Astrocyte (in vitro differentiated cells and primary cell): ENCODE results near the gene CXADR. TPM values are rescaled to one million over a fixed set of nuclear protein-coding genes. Genes with fewer than 3 reads are reported as not detected.
A peak's percentile ranks its signal among the peaks of the same experiment; 100 is the strongest.

Experiments used
- DNase-seq: peaks from one replicate; pipeline ENCODE4 v3.0.0-alpha.2; 2010; ENCODE audit warnings: low read depth
- FAIRE-seq: peaks from 2 replicates; lab custom pipeline; 2011; peaks lifted over from hg19 to GRCh38; lab: Jason Lieb, UNC
- H2AFZ ChIP-seq: 2 replicates; pipeline ENCODE4 v1.6.0; 2012; ENCODE audit warnings: low read depth, low read length, inconsistent platforms
- H3K27ac ChIP-seq: 2 replicates; pipeline ENCODE4 v1.5.1; 2011; ENCODE audit warnings: low read depth, low read length, inconsistent platforms
- H3K27me3 ChIP-seq: 2 replicates; pipeline ENCODE4 v1.6.0; 2011; ENCODE audit warnings: low read length, inconsistent platforms; ENCODE audit not compliant: insufficient read depth
- H3K36me3 ChIP-seq: 2 replicates; pipeline ENCODE4 v1.5.1; 2011; ENCODE audit warnings: low read length, inconsistent platforms; ENCODE audit not compliant: insufficient read depth
- H3K4me1 ChIP-seq: 2 replicates; pipeline ENCODE4 v1.5.1; 2011; ENCODE audit warnings: low read length, inconsistent platforms; ENCODE audit not compliant: insufficient read depth
- H3K4me2 ChIP-seq: 2 replicates; pipeline ENCODE4 v1.6.0; 2012; ENCODE audit warnings: low read length, inconsistent platforms
- H3K4me3 ChIP-seq: 2 replicates; pipeline ENCODE4 v1.5.1; 2011; ENCODE audit warnings: low read depth, mild to moderate bottlenecking, low read length, inconsistent platforms; ENCODE audit not compliant: insufficient read depth
- H3K79me2 ChIP-seq: 2 replicates; pipeline ENCODE4 v1.6.0; 2012; ENCODE audit warnings: mild to moderate bottlenecking, low read length, inconsistent platforms; ENCODE audit not compliant: insufficient read depth
- H3K9ac ChIP-seq: 2 replicates; pipeline ENCODE4 v1.6.0; 2012; ENCODE audit warnings: mild to moderate bottlenecking, low read length, inconsistent platforms
- H3K9me3 ChIP-seq: 2 replicates; pipeline ENCODE4 v1.5.1; 2012; ENCODE audit warnings: low read depth, mild to moderate bottlenecking, low read length, inconsistent platforms; ENCODE audit not compliant: insufficient read depth
- H4K20me1 ChIP-seq: 2 replicates; pipeline ENCODE4 v1.6.0; 2012; ENCODE audit warnings: low read length, inconsistent platforms; ENCODE audit not compliant: insufficient read depth
- H3K27ac Mint-ChIP-seq: one replicate; pipeline ENCODE4 v1.8.0; 2021; ENCODE audit warnings: mild to moderate bottlenecking, mixed read lengths; ENCODE audit not compliant: unreplicated experiment
- H3K27me3 Mint-ChIP-seq: one replicate; pipeline ENCODE4 v1.8.0; 2021; ENCODE audit warnings: low read depth, mixed read lengths; ENCODE audit not compliant: unreplicated experiment
- H3K36me3 Mint-ChIP-seq: one replicate; pipeline ENCODE4 v1.8.0; 2021; ENCODE audit warnings: low read depth, mixed read lengths; ENCODE audit not compliant: unreplicated experiment
- H3K4me1 Mint-ChIP-seq: one replicate; pipeline ENCODE4 v1.8.0; 2021; ENCODE audit warnings: low read depth, mixed read lengths; ENCODE audit not compliant: unreplicated experiment
- H3K4me3 Mint-ChIP-seq: one replicate; pipeline ENCODE4 v1.8.0; 2021; ENCODE audit warnings: mild to moderate bottlenecking, moderate library complexity, mixed read lengths; ENCODE audit not compliant: unreplicated experiment
- H3K9me3 Mint-ChIP-seq: one replicate; pipeline ENCODE4 v1.8.0; 2021; ENCODE audit warnings: mild to moderate bottlenecking, mixed read lengths; ENCODE audit not compliant: unreplicated experiment
- CTCF ChIP-seq: IDR thresholded peaks from 2 replicates; pipeline ENCODE4 v1.5.1; 2011; ENCODE audit warnings: low read depth, mild to moderate bottlenecking, inconsistent platforms, low read length, moderate library complexity; ENCODE audit not compliant: insufficient read depth
- EZH2 ChIP-seq: IDR thresholded peaks from 2 replicates; pipeline ENCODE4 v1.6.1; 2012; ENCODE audit warnings: mild to moderate bottlenecking, low read length, inconsistent platforms; ENCODE audit not compliant: insufficient read depth
- total RNA-seq: library from RNA; stranded (reverse); gene quantifications from 2 replicates; pipeline ENCODE4 v1.2.1, GENCODE V29; 2021

Gene CXADR
- total RNA-seq, 1 donor from 2014 or later: 30.6 TPM

DNA sequence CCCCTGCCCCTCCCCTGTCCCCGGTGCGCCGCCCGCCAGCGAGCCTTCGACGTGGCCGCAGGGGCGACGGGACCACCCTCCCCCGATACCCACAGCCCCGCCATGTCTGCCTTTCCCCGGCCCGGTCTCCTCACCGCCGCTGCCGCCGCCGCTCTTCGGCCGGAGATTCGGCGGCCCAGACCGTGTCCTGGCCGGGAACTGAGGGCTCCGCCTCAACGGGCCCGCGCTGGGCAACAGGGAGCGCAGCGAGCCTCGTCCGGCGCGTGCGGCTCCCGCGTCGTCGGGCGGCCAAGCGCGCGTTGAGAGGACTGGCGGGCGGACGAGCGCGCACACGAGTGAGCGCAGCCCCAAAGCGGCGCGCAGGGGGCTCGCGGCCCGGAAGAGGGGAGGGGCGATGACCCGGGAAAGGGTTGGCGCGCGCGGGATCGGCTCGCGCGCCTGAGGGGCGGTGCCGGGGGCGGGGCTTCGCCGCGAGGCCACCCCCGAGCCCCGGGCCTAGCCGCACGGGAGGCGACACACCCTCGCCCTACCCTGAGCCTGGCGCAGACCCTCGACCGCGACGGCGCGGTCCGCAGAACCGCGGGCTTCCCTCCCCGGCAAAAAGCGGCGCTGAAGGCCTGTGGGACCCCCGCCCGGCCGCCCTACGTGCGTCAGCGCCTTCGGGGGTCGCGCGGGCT, 99.9 kb downstream of the CXADR start, which contains the start of gene BTG3:
Gene BTG3 (minus strand): TSS at position 337 of the 677 bp plus-strand sequence. CDS start 3,757 bp downstream, outside the sequence.
- peak; percentile 65 for DNase-seq
- peaks cover 6% of the 10 kb centered on the region for H3K4me1 ChIP-seq
- peak within 1 kb of the TSS; percentile 98 for H3K4me3 Mint-ChIP-seq
- FAIRE-seq: no peak
- no peaks in the 10 kb centered on the region for H3K9me3 ChIP-seq
- no peaks in the 10 kb centered on the region for H3K27me3 ChIP-seq
- H3K9me3 Mint-ChIP-seq: no peaks in the 10 kb centered on the region
- no peak for TF ChIP-seq CTCF
- TF ChIP-seq EZH2: no peak
- H3K79me2 ChIP-seq: peaks cover 46% of the 10 kb centered on the region
- no peaks in the 10 kb centered on the region for H4K20me1 ChIP-seq
- H3K27me3 Mint-ChIP-seq: no peaks in the 10 kb centered on the region
- peak within 1 kb of the TSS; percentile 91 for H2AFZ ChIP-seq
- H3K36me3 ChIP-seq: peaks cover 4% of the 10 kb centered on the region
- peak within 1 kb of the TSS; percentile 92 for H3K27ac ChIP-seq
- H3K4me3 ChIP-seq: peak within 1 kb of the TSS; percentile 81
- H3K36me3 Mint-ChIP-seq: peaks cover 2% of the 10 kb centered on the region
- H3K4me2 ChIP-seq: peak within 1 kb of the TSS; percentile 95
- peak within 1 kb of the TSS; percentile 99 for H3K27ac Mint-ChIP-seq
- peak within 1 kb of the TSS; percentile 92 for H3K9ac ChIP-seq
- peaks cover 16% of the 10 kb centered on the region for H3K4me1 Mint-ChIP-seq

- Histone ChIP-seq H3K4me2 (peak overlapping the region; percentile 95), H3K4me1 (peaks cover 6% of the 10 kb centered on the region), H3K9ac (peak overlapping the region; percentile 92), H3K27me3 (no peaks in the 10 kb centered on the region), H3K36me3 (no peaks in the 10 kb centered on the region), H3K27ac (no peak overlapping the region), H3K79me2 (peaks cover 40% of the 10 kb centered on the region), H4K20me1 (no peaks in the 10 kb centered on the region), H2AFZ (peak overlapping the region; percentile 91), H3K4me3 (peak overlapping the region; percentile 81), H3K9me3 (no peaks in the 10 kb centered on the region)
- H3K4me3 Mint-ChIP-seq: peak overlapping the region; percentile 85
- no peaks in the 10 kb centered on the region for H3K27me3 Mint-ChIP-seq
- no peak for FAIRE-seq
- peaks cover 2% of the 10 kb centered on the region for H3K36me3 Mint-ChIP-seq
- no peak for TF ChIP-seq EZH2
- no peak for TF ChIP-seq CTCF
- H3K27ac Mint-ChIP-seq: peak overlapping the region; percentile 30
- H3K4me1 Mint-ChIP-seq: peaks cover 11% of the 10 kb centered on the region
- DNase-seq: no peak
- H3K9me3 Mint-ChIP-seq: no peaks in the 10 kb centered on the region
Observed at GRCh38 chr21:17613242-17613676, 100.4 kb downstream of the CXADR start.

- H3K27ac Mint-ChIP-seq: no peak overlapping the region
Observed at GRCh38 chr21:17616831-17617230, 104.0 kb downstream of the CXADR start.

More at GRCh38 chr21:17616831-17617230, 104.0 kb downstream of the CXADR start:
- Histone ChIP-seq H3K27ac (no peak overlapping the region), H3K4me3 (no peak overlapping the region), H3K9me3 (no peaks in the 10 kb centered on the region), H3K79me2 (peaks cover 5% of the 10 kb centered on the region), H3K27me3 (no peaks in the 10 kb centered on the region), H3K4me2 (no peak overlapping the region), H3K9ac (no peak overlapping the region), H4K20me1 (no peaks in the 10 kb centered on the region), H2AFZ (no peak overlapping the region), H3K4me1 (no peaks in the 10 kb centered on the region), H3K36me3 (no peaks in the 10 kb centered on the region)
- DNase-seq (no peak), FAIRE-seq (no peak)
- H3K4me1 Mint-ChIP-seq: no peaks in the 10 kb centered on the region
- H3K36me3 Mint-ChIP-seq: no peaks in the 10 kb centered on the region
- H3K27me3 Mint-ChIP-seq: no peaks in the 10 kb centered on the region
- TF ChIP-seq CTCF (no peak), EZH2 (no peak)
- H3K4me3 Mint-ChIP-seq: no peak overlapping the region
- no peaks in the 10 kb centered on the region for H3K9me3 Mint-ChIP-seq
